Mammary epithelial cell (primary cell): ENCODE results near the gene FBXO42.

ENCODE experiments used
- EZH2 ChIP-seq: IDR thresholded peaks from 2 replicates; pipeline ENCODE4 v1.6.1; 2012; ENCODE audit warnings: low read length, inconsistent platforms, borderline replicate concordance
- TF ChIP-seq, protein P1 (sequence below), 2 donors: IDR thresholded peaks in 1 of 2; conservative IDR thresholded peaks in 1 of 2; 2 replicates each; pipeline ENCODE4 v1.5.1; 2011 to 2012; ENCODE audit warnings: inconsistent platforms in 2 of 2, low read length in 2 of 2, mild to moderate bottlenecking in 2 of 2, control low read depth in 1 of 2, low read depth in 1 of 2; ENCODE audit not compliant: insufficient read depth in 1 of 2; ENCODE audit errors: extremely low read depth in 1 of 2

DNA sequence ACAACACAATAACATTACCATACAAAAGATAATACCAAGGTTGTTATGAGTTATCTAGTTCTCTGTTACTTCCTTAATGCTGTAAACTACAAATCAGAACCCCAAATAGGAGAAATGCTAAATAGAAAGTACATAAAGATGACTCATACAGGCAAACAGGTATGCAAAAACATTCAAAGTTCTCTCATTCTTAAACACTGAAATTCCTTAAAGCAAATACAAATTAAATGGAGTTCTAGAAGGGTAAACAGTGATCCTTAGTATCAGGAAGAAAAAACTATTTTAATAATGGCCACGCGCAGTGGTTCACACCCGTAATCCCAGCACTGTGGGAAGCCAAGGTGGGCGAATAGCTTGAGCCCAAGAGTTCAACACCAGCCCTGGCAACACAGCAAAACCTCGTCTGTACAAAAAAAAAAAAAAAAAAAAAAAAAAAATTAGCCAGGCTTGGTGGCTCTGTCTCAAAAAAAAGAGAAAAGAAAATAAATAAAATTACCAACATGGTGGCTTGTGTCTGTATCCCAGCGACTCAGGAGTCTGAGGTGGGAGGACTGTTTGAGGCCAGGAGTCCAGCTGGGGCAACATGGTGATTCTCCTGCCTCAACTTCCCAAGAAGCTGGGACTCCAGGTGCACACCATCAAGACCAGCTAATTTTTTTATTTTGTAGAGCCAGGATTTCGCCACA is 17.5 kb downstream of the FBXO42 start:
- TF ChIP-seq, protein P1, sequence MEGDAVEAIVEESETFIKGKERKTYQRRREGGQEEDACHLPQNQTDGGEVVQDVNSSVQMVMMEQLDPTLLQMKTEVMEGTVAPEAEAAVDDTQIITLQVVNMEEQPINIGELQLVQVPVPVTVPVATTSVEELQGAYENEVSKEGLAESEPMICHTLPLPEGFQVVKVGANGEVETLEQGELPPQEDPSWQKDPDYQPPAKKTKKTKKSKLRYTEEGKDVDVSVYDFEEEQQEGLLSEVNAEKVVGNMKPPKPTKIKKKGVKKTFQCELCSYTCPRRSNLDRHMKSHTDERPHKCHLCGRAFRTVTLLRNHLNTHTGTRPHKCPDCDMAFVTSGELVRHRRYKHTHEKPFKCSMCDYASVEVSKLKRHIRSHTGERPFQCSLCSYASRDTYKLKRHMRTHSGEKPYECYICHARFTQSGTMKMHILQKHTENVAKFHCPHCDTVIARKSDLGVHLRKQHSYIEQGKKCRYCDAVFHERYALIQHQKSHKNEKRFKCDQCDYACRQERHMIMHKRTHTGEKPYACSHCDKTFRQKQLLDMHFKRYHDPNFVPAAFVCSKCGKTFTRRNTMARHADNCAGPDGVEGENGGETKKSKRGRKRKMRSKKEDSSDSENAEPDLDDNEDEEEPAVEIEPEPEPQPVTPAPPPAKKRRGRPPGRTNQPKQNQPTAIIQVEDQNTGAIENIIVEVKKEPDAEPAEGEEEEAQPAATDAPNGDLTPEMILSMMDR (conservative IDR thresholded peaks at IDR 0.05 in 1 of 2, IDR thresholded peaks at IDR 0.05 in 1 of 2; ENCODE audit: extremely low read depth in 1 of 2, insufficient read depth in 1 of 2, low read depth in 1 of 2, low read length in 2 of 2): no peak
- no peak for TF ChIP-seq EZH2
